GM18907 (cell line): ENCODE data around the gene KHDC1L.
"Not testable (repeated sequence)": the region's sequence is repeated elsewhere in the genome, so short reads cannot be mapped to it uniquely, and the experiment has no call there.

Experiments
- ATAC-seq: cut with Tn5 transposase; IDR thresholded peaks from one replicate; pipeline ENCODE4 v1.9.1; 2021; ENCODE audit warnings: mild to moderate bottlenecking, moderate library complexity; ENCODE audit not compliant: unreplicated experiment

KHDC1L gene

GRCh38 chr6:73207221-73207837 is 18.0 kb downstream of the KHDC1L start:
- no peak for ATAC-seq

DNA sequence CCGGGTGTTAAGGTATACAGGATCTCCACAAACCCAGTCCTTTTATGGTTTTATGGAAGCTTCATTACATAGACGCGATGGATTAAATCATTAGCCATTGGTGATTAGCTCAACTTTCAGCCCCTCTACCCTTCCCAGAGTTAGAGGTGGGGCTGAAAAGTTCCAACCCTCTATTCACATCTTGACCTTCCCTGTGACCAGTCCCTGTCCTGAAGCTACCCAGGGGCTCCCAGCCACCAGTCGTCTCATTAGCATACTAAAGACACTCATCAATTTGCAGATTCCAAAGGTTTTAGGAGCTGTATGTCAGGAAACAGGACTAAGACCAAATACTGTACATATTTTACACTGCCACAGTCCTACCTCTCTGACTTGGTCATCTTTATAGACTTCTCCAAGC is 21.0 kb downstream of the KHDC1L start:
- ATAC-seq: no peak

- ATAC-seq: no peak
Measured at GRCh38 chr6:73203098-73203497, 22.2 kb downstream of the KHDC1L start.

DNA sequence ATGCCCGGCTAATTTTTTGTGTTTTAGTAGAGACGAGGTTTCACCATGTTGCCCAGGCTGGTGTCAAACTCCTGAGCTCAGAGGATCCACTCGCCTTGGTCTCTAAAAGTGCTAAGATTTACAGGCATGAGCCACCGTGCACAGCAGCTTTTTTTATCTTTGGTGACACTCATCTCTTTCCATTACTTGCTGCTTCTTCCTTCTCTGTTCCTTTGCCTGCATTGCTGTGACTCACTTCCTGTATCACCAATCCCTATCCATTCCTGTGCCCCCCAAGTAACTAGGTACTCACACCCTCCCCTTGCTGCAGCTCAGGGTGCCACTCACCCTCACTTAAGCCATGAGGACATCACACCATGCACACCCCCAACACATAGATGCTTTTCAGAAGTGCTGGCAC is 24.6 kb downstream of the KHDC1L start:
- ATAC-seq: no peak

DNA sequence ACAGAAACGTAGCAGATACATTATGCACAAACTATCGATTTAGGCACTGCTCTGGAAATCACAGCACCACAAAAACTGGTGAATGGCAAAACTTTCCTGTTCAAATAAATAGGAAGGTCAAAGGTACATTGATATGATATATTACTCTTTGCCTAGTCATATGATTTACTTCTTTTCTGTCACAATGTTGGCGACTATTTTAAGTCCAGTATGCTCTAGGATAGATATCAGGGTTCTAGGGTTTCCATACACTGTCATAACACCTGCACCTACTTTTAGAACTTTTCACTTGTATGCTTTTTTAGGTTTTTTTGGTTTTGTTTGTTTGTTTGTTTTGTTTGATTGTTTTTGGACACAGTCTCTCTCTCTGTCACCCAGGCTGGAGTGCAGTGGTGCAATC is 25.0 kb downstream of the KHDC1L start:
- ATAC-seq: no peak

GRCh38 chr6:73194744-73195143 is 30.6 kb downstream of the KHDC1L start:
- no peak for ATAC-seq

- not testable (repeated sequence) for ATAC-seq
Measured at GRCh38 chr6:73193302-73193701, 32.0 kb downstream of the KHDC1L start.

DNA sequence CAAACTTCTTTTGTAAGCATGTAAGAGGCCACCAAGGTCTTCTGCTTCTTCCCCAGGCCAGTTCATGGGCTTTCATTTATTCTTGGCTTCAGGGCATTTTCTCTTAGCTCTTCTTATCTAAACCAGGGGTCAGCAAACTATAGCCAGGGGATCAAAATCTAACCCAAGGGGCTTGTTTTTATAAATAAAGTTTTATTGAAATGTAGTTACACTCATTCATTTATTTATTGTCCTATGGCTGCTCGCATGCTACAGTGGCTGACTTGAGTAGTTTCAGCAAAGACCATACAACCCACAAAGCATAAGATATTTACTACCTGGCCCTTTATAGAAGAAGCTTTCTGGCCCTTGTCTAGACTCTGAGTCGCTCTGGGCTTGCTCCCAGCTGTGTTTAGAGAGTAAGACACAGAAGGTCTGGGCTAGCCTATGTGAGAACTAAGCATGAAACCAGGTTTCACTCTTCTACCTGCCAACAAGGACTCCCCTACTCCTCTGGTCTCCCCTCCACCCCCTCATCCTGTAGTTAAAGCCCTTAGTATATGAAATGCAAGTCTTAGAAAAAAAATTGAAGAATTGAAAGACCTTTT is 43.2 kb downstream of the KHDC1L start:
- no peak for ATAC-seq

GRCh38 chr6:73180763-73181619 is 44.3 kb downstream of the KHDC1L start:
- ATAC-seq: peak; percentile 92

GRCh38 chr6:73180076-73180738 is 45.1 kb downstream of the KHDC1L start:
- ATAC-seq: no peak

DNA sequence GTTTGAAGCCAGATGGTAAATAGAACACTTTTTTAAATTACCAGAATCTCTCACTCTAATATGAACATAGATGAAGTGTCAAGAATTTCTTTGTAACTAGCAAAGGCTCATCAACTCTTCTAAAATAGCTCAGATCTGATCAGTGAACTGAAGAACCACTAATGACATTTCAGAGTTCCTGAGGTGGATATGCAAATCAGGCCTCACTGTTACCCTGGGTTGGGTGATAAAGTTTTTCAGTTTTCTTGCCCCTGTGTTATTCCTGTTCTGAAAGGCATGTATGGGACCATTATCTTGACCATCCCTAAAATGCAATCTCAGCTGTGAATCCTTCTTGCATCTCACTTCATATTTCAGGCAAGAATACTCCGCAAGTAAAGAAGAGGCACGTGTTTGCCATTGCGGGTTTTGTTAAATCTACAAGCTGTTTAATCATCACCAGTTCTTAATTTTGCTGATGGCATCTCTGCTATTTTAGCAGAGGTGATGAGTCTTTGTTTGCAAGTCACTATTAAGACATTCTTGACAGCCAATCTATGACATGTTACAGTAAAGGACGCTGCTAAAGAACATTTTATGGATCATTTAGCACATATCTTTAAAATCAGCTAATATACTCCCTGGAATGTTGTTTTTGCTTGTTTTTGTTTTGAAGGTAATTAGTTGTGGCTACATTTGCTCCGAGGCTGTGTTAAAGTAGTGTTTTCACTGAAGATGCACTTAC is 47.9 kb downstream of the KHDC1L start:
- peak; percentile 63 for ATAC-seq

DNA sequence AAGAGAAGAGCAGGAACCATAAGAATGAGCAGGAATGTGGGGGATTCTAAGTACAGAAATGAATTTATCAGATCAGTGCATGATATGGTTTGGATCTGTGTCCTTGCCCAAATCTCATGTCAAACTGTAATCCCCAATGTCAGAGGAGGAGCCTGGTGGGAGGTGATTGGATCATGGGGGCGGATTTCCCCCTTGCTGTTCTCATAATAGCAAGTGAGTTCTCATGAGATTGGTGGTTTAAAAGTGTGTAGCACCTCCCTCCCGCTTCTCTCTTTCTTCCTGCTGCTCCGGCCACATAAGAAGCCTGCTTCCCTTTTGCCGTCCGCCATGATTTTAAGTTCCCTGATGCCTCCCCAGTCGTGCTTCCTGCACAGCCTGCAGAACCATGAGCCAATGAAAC is 49.2 kb downstream of the KHDC1L start:
- no peak for ATAC-seq

- ATAC-seq: no peak
Measured at GRCh38 chr6:73174646-73175045, 50.6 kb downstream of the KHDC1L start.
